Right kidney (tissue), 1 donor: ENCODE measurements around the gene LCOR.

ENCODE experiments used
- DNase-seq: peaks from one replicate; pipeline ENCODE4 v3.0.0-alpha.2; 2016

The LCOR gene

GRCh38 chr10:96889415-96890171 is 57.5 kb downstream of the LCOR start:
- DNase-seq = no peak

DNA sequence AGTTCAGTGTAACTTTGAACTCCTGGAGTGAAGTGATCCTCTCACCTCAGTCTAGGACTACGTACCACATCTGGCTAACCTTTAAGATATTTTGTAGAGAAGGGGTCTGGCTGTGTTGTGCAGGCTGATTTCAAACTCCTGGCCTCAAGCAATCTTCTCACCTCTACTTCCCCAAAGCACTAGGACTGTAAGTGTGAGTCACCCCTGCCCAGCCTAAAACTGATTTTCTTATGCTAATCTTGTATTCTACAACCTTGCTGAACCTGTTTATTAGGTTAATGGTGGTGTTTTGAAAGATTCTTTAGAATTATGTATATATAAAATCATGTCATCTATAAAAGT is 58.0 kb downstream of the LCOR start:
- DNase-seq = no peak

DNA sequence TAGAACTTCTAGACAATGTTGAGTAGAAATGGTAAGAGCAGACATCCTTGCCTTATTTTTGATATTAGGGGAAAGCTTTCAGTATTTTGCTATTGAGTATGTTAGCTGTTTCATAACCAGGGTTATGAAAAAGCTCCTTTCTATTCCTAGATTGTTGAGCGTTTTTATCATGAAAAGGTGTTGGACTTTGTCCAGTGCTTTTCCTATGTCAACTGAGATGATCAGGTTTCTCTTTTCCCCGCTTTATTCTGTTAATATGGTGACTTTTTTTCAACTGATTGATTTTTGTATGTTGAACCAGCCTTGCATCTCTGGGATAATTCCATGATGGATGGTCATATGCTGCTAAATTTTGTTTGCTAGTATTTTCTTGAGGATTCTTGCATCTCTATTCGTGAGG is 58.5 kb downstream of the LCOR start:
- no peak for DNase-seq

DNA sequence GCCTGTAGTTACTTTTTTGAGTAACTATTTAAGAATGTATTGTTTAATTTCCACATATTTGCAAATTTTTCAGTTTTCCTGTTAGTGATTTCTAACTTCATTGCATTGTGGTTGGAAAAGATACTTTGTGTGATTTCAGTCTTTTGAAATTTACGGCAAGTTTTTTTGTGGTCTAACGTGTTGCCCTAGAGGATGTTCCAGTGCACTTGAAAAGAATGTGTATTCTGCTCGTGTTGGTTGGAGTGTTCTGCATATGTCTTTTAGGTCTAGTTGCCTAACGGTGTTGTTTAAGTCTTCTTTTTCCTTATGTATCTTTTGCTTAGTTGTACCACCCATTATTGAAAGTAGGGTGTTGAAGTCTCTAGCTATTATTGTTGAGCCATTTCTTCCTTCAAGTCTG is 59.7 kb downstream of the LCOR start:
- DNase-seq = no peak

GRCh38 chr10:96895662-96896424 is 63.7 kb downstream of the LCOR start:
- DNase-seq = no peak

GRCh38 chr10:96896884-96897589 is 64.9 kb downstream of the LCOR start:
- no peak for DNase-seq

GRCh38 chr10:96902117-96902516 is 70.0 kb downstream of the LCOR start:
- no peak for DNase-seq

GRCh38 chr10:96902731-96903358 is 70.7 kb downstream of the LCOR start:
- DNase-seq = no peak

- DNase-seq = no peak
Observed at GRCh38 chr10:96904648-96905047, 72.5 kb downstream of the LCOR start.

GRCh38 chr10:96906864-96907263 is 74.8 kb downstream of the LCOR start:
- no peak for DNase-seq

DNA sequence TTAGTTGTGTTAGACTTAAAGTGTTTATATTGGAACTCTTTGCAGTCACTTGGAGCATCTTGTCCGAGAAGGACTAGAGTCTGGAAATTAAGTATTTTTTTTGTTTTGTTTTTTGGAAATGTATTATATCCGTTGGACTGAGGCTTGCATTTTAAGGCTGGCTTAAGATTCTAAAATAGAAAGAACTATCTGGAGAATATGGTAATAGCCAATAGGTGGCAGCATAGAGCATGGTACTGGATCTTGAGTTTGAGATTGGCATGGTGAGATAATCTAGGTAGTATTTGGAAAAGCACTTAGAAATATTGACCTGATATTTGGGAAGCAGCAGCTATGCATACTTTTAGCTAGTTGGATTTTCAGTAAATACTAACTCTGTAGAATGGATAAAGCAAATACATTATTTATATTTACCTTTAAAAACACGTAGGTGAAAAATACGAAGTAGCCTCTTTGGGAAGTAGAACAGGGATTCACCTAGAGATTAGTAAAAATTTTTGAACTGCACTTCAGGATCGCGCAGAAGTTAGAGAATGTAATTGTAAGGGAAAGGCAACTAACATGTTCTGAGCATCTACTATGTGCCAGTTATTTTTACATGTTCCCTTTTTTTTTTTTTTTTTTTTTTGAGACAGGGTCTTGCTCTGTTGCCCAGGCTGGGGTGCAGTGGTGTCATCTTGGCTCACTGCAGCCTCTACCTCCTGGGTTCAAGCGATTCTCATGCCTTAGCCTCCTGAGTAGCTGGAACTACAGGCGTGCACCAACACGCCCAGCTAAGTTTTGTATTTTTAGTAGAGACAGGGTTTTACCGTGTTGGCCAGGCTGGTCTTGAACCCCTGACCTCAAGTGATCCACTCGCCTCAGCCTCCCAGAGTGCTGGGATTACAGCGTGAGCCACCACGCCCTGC is 78.6 kb downstream of the LCOR start:
- DNase-seq = no peak

- DNase-seq = no peak
Observed at GRCh38 chr10:96912405-96912804, 80.3 kb downstream of the LCOR start.

- DNase-seq = no peak
Observed at GRCh38 chr10:96913906-96914305, 81.8 kb downstream of the LCOR start.

DNA sequence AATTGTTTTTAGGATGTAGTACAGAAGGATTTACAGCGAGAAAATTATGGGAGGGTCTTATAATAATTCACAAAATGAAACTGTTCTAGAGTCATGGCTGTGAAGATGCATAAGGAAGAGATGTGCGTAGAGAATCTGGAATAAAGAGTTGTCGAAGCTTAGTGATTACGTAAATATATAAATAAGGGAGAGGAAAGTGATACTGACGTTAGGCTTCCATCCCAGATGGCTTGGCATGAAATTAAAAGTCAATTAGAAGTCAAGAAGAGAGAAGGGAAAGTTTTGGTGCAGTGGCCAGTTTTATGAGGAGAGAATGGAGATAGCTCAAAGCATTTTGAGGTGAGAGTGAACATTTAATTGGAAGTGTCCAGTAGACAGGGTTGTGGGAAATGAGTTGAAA is 85.5 kb downstream of the LCOR start:
- no peak for DNase-seq

DNA sequence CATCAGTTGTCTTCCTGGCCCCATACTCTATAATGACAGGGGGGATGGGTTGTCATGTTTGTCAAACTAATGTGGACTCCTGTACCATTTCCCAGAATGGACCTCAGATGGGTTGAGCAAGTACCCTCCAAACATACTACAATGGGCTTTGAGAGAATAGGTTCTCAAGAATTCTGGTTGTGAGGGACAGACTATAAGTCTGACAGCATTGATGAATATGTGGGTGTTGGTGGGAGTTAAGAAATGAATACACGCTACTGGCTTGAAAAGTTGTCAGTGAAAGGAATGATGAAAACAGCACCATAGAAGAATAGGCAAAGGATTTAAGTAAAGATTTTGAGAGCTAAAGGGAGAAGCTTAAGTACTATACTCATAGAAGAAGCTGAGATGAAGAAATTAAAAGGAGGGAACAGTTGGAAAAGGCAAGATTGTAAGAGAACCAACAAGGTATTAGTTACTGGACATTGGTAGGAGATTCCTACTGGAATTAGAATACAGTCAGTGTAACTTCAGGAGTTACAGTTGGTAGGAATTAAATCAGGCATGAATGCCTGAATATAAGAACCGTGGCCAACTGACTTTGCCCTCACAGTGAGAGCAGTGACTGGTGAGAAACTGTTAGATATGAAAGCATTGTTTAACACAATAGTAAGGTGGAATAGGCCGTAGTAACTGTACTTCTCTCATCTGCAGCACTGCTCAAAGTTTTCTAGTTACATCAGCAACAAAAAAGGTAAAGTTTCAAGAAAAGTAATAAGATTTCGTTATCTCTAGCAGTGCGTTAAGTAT is 86.3 kb downstream of the LCOR start:
- no peak for DNase-seq

DNA sequence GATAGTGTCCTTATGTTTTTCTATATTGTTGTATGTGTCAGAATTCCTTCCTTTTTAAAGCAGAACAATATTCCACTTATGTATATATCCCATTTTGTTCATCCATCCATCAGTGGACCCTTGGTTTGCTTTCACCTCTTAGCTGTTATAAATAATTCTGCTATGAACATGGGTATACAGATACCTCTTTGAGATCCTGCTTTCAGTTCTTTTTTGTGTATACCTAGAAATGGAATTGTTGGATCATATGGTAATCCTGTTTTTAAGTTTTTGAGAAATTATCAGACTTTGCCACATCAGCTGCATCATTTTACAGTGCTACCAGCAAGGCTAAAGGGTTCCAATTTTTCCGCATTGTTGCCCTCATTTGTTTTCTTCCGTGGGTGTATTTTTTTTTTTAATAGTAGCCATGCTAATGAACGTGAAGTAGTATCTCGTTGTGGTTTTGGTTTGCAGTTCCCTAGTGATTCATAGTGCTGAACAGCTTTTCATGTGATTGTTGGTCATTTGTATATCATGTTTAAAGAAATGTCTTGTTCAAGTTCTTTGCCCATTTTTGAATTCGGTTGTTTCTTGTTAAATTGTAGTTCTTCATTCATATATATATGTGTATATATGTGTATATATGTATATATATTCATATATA is 87.8 kb downstream of the LCOR start:
- no peak for DNase-seq

- DNase-seq = no peak
Observed at GRCh38 chr10:96921655-96922054, 89.6 kb downstream of the LCOR start.

DNA sequence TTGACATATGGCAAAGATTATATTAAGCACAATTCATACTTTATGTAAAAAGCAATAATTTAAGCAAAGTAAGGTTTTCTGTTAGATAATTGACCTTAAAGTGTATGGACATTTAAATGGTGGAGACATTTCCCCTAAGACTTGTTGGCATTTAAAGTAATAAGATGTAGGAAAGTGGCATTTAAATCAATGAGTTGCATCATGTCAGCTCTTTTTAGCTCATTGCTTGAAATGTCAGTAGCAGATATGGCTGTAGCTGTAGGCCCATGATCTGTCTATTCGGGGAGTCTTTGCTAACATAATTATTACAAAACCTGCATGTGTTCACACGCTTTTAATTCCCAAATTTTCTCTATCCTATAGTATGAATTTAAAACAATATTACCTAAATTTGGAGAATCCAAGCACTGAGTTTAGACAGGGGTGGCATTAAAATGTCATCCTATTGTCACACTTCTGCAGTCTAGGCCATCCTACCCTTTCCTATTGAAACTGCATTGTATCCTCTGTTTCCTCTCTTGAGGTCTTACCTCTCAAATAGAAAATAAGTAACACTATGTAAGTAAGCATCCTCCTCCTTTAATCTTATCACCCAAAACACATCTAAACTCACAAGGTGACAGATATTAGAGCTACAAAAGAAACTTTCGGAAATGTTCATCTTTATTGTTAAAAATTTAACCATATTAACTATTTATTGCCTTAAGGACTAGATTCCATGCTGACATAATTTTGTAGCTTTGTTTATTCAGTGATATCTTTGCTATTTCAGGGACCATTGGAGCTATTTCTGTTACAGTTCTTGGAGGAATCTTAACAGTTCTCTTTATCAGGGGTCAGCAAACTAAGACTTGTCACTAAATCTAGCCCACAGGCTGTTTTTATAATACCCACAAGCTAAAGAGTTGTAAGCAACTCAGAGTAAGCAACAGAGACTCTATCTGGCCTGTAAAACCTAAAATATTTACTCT is 91.2 kb downstream of the LCOR start:
- no peak for DNase-seq

- no peak for DNase-seq
Observed at GRCh38 chr10:96924861-96925260, 92.8 kb downstream of the LCOR start.
